ENCODE measurements around the gene ACAD10. TPM values are rescaled to one million over a fixed set of nuclear protein-coding genes. Genes with fewer than 3 reads are reported as not detected.

The ACAD10 gene
- total RNA-seq, 4 donors from 2014 or later, result 13.9 to 20.4 (median 16.6) TPM

- Histone ChIP-seq H3K4me1 (peaks cover 0 to 10% (median 0%) of the 10 kb centered on the region in 3 donors), H3K36me3 (peaks cover 9 to 84% (median 26%) of the 10 kb centered on the region in 3 donors), H3K27me3 (no peaks in the 10 kb centered on the region), H3K9me3 (no peaks in the 10 kb centered on the region), H3K4me3 (no peak overlapping the region), H3K27ac (no peak overlapping the region)
- no peak for TF ChIP-seq POLR2A (IDR thresholded peaks at IDR 0.05)
- TF ChIP-seq CTCF (IDR thresholded peaks at IDR 0.05), result no peak
- DNase-seq, result no peak
- intact Hi-C loops (cut with DNase I), result no loop called here
- WGBS, 2 donors, result 78 to 92% methylated on average over 2 to 4 of the region's 4 CpGs
Measured at GRCh38 chr12:111749391-111749790, 63.5 kb downstream of the ACAD10 start.

GRCh38 chr12:111753144-111753881 lies 67.5 kb downstream of the ACAD10 start:
- Histone ChIP-seq H3K27me3 (no peaks in the 10 kb centered on the region), H3K4me3 (no peak overlapping the region), H3K9me3 (no peaks in the 10 kb centered on the region), H3K36me3 (peaks cover 1 to 67% (median 6%) of the 10 kb centered on the region in 3 donors), H3K4me1 (peaks cover 13 to 37% (median 14%) of the 10 kb centered on the region in 3 donors), H3K27ac (no peak overlapping the region)
- TF ChIP-seq CTCF (IDR thresholded peaks at IDR 0.05) (peak; percentile 60 to 85 (median 76)), POLR2A (IDR thresholded peaks at IDR 0.05) (no peak)
- intact Hi-C loops (cut with DNase I), result loop anchor here (5.0 kb wide), 1 partner anchor 59 kb away; no protein-coding TSS in a partner anchor
- no peak for DNase-seq
- WGBS, 2 donors, result 19 to 50% methylated on average over 7 to 16 of the region's 23 CpGs

GRCh38 chr12:111754671-111755070 lies 68.8 kb downstream of the ACAD10 start:
- 55 to 57% methylated on average over 4 to 8 of the region's 8 CpGs for WGBS, 2 donors
- intact Hi-C loops (cut with DNase I), result loop anchor here (5.0 kb wide), 1 partner anchor 58 kb away; no protein-coding TSS in a partner anchor
- Histone ChIP-seq H3K27ac (peak overlapping the region in 1 of 4 donors; percentile 2), H3K4me1 (peaks cover 21 to 50% (median 27%) of the 10 kb centered on the region in 3 donors), H3K27me3 (no peaks in the 10 kb centered on the region), H3K36me3 (peaks cover 0 to 54% (median 6%) of the 10 kb centered on the region in 3 donors), H3K9me3 (no peaks in the 10 kb centered on the region), H3K4me3 (no peak overlapping the region)
- no peak for DNase-seq
- TF ChIP-seq CTCF (IDR thresholded peaks at IDR 0.05) (no peak), POLR2A (IDR thresholded peaks at IDR 0.05) (no peak)

- 90 to 100% methylated on average over 2 to 8 of the region's 15 CpGs for WGBS, 2 donors
- intact Hi-C loops (cut with DNase I), result no loop called here
- Histone ChIP-seq H3K27ac (peak overlapping the region in 1 of 4 donors; percentile 81), H3K4me3 (no peak overlapping the region), H3K36me3 (peaks cover 0 to 39% (median 0%) of the 10 kb centered on the region in 3 donors), H3K4me1 (peaks cover 21 to 57% (median 27%) of the 10 kb centered on the region in 3 donors), H3K9me3 (no peaks in the 10 kb centered on the region), H3K27me3 (no peaks in the 10 kb centered on the region)
- TF ChIP-seq POLR2A (IDR thresholded peaks at IDR 0.05) (no peak), CTCF (IDR thresholded peaks at IDR 0.05) (no peak)
- no peak for DNase-seq
Measured at GRCh38 chr12:111756196-111756595, 70.3 kb downstream of the ACAD10 start.

GRCh38 chr12:111756681-111757080 lies 70.8 kb downstream of the ACAD10 start:
- WGBS, 2 donors, result 90% methylated on average over 5 of the region's 7 CpGs; no CpG with 5 or more reads in 1 of the 2 donors
- Histone ChIP-seq H3K4me1 (peaks cover 21 to 57% (median 27%) of the 10 kb centered on the region in 3 donors), H3K9me3 (no peaks in the 10 kb centered on the region), H3K27ac (peak overlapping the region; percentile 81 to 85 (median 82)), H3K36me3 (peaks cover 0 to 34% (median 0%) of the 10 kb centered on the region in 3 donors), H3K27me3 (no peaks in the 10 kb centered on the region), H3K4me3 (no peak overlapping the region)
- TF ChIP-seq POLR2A (IDR thresholded peaks at IDR 0.05) (no peak), CTCF (IDR thresholded peaks at IDR 0.05) (no peak)
- no peak for DNase-seq
- intact Hi-C loops (cut with DNase I), result no loop called here

Measured in esophagus squamous epithelium (tissue), 5 donors.